ENCODE data around the gene C6orf62.

Gene C6orf62

DNA sequence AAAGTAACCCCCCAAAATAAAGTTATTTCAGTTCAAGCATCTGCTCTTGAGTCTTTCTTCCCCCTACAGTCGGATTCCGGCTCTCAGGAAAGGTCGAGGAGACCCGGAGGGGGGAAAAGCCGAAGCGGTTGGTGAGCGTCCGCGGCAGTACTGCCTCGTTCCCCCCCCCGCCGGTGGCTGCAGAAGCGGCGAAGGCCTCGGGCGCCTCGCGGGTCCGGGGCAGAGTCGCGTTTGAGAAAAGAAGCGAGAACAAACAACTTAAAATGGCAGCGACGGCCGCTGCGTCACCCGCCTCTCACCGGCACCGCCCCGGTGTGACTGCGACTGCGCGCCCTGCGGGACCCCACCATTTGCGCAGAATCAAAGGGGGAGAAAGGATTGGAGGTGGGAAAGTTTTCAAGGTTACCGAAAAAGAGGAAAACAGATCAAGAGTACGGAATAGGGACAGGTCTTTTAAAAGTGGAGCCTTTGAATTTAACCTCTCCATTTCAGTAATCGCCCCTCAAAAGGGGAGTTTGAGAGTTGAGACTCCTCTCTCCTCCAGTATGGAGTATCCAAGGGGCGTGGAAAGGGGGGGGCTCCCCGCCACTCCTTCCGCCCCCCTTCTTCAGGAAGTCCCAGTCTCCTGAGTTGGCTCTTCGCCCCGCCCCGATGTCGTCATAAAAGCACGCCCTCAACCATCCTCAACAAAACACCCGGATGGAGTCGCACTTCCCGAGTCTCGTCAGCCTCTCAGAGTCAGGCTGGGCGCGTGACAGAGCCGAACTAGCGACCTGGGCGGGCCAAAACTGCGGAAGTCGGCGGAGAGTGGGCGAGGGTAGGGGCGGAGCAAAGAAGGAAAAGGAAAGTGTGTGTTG lies 1.9 kb upstream of the C6orf62 start (continued):
- TF ChIP-seq, protein P1, sequence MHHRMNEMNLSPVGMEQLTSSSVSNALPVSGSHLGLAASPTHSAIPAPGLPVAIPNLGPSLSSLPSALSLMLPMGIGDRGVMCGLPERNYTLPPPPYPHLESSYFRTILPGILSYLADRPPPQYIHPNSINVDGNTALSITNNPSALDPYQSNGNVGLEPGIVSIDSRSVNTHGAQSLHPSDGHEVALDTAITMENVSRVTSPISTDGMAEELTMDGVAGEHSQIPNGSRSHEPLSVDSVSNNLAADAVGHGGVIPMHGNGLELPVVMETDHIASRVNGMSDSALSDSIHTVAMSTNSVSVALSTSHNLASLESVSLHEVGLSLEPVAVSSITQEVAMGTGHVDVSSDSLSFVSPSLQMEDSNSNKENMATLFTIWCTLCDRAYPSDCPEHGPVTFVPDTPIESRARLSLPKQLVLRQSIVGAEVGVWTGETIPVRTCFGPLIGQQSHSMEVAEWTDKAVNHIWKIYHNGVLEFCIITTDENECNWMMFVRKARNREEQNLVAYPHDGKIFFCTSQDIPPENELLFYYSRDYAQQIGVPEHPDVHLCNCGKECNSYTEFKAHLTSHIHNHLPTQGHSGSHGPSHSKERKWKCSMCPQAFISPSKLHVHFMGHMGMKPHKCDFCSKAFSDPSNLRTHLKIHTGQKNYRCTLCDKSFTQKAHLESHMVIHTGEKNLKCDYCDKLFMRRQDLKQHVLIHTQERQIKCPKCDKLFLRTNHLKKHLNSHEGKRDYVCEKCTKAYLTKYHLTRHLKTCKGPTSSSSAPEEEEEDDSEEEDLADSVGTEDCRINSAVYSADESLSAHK (tag by site-specific recombination; IDR thresholded peaks at IDR 0.05), result no peak
- no peak; the same call in 1 of the 2 replicates for TF ChIP-seq ZNF843 (tag by site-specific recombination; IDR thresholded peaks at IDR 0.05)
- peak; percentile 80; the same call in 1 of the 2 replicates for TF ChIP-seq ZNF391 (tag by site-specific recombination; IDR thresholded peaks at IDR 0.05; ENCODE audit: borderline replicate concordance, low read depth)
- TF ChIP-seq ZNF132 (tag by site-specific recombination; IDR thresholded peaks at IDR 0.05; ENCODE audit: borderline replicate concordance), result no peak
- TF ChIP-seq, protein P2, sequence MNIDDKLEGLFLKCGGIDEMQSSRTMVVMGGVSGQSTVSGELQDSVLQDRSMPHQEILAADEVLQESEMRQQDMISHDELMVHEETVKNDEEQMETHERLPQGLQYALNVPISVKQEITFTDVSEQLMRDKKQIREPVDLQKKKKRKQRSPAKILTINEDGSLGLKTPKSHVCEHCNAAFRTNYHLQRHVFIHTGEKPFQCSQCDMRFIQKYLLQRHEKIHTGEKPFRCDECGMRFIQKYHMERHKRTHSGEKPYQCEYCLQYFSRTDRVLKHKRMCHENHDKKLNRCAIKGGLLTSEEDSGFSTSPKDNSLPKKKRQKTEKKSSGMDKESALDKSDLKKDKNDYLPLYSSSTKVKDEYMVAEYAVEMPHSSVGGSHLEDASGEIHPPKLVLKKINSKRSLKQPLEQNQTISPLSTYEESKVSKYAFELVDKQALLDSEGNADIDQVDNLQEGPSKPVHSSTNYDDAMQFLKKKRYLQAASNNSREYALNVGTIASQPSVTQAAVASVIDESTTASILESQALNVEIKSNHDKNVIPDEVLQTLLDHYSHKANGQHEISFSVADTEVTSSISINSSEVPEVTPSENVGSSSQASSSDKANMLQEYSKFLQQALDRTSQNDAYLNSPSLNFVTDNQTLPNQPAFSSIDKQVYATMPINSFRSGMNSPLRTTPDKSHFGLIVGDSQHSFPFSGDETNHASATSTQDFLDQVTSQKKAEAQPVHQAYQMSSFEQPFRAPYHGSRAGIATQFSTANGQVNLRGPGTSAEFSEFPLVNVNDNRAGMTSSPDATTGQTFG (tag by site-specific recombination; IDR thresholded peaks at IDR 0.05; ENCODE audit: borderline replicate concordance), result no peak
- no peak for TF ChIP-seq ZNF791 (tag by site-specific recombination; IDR thresholded peaks at IDR 0.05)
- TF ChIP-seq, protein P3, sequence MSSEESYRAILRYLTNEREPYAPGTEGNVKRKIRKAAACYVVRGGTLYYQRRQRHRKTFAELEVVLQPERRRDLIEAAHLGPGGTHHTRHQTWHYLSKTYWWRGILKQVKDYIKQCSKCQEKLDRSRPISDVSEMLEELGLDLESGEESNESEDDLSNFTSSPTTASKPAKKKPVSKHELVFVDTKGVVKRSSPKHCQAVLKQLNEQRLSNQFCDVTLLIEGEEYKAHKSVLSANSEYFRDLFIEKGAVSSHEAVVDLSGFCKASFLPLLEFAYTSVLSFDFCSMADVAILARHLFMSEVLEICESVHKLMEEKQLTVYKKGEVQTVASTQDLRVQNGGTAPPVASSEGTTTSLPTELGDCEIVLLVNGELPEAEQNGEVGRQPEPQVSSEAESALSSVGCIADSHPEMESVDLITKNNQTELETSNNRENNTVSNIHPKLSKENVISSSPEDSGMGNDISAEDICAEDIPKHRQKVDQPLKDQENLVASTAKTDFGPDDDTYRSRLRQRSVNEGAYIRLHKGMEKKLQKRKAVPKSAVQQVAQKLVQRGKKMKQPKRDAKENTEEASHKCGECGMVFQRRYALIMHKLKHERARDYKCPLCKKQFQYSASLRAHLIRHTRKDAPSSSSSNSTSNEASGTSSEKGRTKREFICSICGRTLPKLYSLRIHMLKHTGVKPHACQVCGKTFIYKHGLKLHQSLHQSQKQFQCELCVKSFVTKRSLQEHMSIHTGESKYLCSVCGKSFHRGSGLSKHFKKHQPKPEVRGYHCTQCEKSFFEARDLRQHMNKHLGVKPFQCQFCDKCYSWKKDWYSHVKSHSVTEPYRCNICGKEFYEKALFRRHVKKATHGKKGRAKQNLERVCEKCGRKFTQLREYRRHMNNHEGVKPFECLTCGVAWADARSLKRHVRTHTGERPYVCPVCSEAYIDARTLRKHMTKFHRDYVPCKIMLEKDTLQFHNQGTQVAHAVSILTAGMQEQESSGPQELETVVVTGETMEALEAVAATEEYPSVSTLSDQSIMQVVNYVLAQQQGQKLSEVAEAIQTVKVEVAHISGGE (tag by site-specific recombination; conservative IDR thresholded peaks at IDR 0.05; ENCODE audit: low read depth), result peak; percentile 85
- TF ChIP-seq, protein P4, sequence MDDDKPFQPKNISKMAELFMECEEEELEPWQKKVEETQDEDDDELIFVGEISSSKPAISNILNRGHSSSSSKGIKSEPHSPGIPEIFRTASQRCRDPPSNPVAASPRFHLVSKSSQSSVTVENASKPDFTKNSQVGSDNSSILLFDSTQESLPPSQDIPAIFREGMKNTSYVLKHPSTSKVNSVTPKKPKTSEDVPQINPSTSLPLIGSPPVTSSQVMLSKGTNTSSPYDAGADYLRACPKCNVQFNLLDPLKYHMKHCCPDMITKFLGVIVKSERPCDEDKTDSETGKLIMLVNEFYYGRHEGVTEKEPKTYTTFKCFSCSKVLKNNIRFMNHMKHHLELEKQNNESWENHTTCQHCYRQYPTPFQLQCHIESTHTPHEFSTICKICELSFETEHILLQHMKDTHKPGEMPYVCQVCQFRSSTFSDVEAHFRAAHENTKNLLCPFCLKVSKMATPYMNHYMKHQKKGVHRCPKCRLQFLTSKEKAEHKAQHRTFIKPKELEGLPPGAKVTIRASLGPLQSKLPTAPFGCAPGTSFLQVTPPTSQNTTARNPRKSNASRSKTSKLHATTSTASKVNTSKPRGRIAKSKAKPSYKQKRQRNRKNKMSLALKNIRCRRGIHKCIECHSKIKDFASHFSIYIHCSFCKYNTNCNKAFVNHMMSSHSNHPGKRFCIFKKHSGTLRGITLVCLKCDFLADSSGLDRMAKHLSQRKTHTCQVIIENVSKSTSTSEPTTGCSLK (tag by site-specific recombination; IDR thresholded peaks at IDR 0.05), result no peak
- peak; percentile 53; the same call in 1 of the 2 replicates for TF ChIP-seq ZNF76 (tag by site-specific recombination; IDR thresholded peaks at IDR 0.05; ENCODE audit: borderline replicate concordance, low read depth)
- no peak for TF ChIP-seq ZNF558 (tag by site-specific recombination; IDR thresholded peaks at IDR 0.05)
- no peak for TF ChIP-seq ZNF621 (tag by site-specific recombination; IDR thresholded peaks at IDR 0.05)
- no peak for TF ChIP-seq ZNF155 (tag by site-specific recombination; IDR thresholded peaks at IDR 0.05)
- TF ChIP-seq, protein P5, sequence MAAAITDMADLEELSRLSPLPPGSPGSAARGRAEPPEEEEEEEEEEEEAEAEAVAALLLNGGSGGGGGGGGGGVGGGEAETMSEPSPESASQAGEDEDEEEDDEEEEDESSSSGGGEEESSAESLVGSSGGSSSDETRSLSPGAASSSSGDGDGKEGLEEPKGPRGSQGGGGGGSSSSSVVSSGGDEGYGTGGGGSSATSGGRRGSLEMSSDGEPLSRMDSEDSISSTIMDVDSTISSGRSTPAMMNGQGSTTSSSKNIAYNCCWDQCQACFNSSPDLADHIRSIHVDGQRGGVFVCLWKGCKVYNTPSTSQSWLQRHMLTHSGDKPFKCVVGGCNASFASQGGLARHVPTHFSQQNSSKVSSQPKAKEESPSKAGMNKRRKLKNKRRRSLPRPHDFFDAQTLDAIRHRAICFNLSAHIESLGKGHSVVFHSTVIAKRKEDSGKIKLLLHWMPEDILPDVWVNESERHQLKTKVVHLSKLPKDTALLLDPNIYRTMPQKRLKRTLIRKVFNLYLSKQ (tag by site-specific recombination; IDR thresholded peaks at IDR 0.05; ENCODE audit: borderline replicate concordance), result no peak
- TF ChIP-seq, protein P6, sequence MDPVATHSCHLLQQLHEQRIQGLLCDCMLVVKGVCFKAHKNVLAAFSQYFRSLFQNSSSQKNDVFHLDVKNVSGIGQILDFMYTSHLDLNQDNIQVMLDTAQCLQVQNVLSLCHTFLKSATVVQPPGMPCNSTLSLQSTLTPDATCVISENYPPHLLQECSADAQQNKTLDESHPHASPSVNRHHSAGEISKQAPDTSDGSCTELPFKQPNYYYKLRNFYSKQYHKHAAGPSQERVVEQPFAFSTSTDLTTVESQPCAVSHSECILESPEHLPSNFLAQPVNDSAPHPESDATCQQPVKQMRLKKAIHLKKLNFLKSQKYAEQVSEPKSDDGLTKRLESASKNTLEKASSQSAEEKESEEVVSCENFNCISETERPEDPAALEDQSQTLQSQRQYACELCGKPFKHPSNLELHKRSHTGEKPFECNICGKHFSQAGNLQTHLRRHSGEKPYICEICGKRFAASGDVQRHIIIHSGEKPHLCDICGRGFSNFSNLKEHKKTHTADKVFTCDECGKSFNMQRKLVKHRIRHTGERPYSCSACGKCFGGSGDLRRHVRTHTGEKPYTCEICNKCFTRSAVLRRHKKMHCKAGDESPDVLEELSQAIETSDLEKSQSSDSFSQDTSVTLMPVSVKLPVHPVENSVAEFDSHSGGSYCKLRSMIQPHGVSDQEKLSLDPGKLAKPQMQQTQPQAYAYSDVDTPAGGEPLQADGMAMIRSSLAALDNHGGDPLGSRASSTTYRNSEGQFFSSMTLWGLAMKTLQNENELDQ (tag by site-specific recombination; IDR thresholded peaks at IDR 0.05; ENCODE audit: low read depth), result no peak
- no peak for TF ChIP-seq ZNF324 (tag by site-specific recombination; IDR thresholded peaks at IDR 0.05)
- TF ChIP-seq ZNF24 (tag by site-specific recombination; IDR thresholded peaks at IDR 0.05), result peak; percentile 18; the same call in 1 of the 2 replicates
- TF ChIP-seq ZNF658 (tag by site-specific recombination; IDR thresholded peaks at IDR 0.05), result no peak
- TF ChIP-seq GLI4 (tag by site-specific recombination; IDR thresholded peaks at IDR 0.05), result no peak
- no peak for TF ChIP-seq ZSCAN16 (tag by site-specific recombination; IDR thresholded peaks at IDR 0.05)
- TF ChIP-seq ZNF776 (tag by site-specific recombination; IDR thresholded peaks at IDR 0.05; ENCODE audit: borderline replicate concordance), result no peak
- TF ChIP-seq, protein P7, sequence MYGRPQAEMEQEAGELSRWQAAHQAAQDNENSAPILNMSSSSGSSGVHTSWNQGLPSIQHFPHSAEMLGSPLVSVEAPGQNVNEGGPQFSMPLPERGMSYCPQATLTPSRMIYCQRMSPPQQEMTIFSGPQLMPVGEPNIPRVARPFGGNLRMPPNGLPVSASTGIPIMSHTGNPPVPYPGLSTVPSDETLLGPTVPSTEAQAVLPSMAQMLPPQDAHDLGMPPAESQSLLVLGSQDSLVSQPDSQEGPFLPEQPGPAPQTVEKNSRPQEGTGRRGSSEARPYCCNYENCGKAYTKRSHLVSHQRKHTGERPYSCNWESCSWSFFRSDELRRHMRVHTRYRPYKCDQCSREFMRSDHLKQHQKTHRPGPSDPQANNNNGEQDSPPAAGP (tag by site-specific recombination; IDR thresholded peaks at IDR 0.05), result peak; percentile 58

Measured in HEK293 (cell line).